ENCODE results near the gene ST6GALNAC3. TPM values are rescaled to one million over a fixed set of nuclear protein-coding genes. Genes with fewer than 3 reads are reported as not detected.

The ST6GALNAC3 gene
- polyA plus RNA-seq, 3 donors = 63.8 to 87.0 (median 78.0) TPM

DNA sequence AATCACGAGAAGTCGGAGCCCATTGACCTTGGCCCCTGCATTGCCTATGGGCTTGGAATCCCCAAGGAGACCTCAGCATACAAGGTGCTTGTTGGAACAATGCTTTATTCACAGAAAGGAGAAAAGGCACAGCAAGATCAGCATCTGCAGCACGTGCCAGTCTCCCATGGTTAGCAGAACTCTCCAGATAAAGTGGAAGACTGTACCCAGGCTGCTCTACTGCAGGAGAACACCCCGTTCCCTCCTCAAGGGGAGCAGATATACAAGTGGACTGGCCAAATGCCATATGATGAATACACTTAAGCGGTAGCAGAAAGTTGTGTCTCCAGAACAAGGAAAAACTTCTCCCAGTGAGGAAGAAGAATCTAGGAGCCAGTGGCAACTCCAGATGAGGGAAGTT, 53.5 kb downstream of the ST6GALNAC3 start:
- DNase-seq (ENCODE audit: extremely low read depth in 1 of 11, low read depth in 9 of 11, low spot score in 4 of 11) = no peak

DNA sequence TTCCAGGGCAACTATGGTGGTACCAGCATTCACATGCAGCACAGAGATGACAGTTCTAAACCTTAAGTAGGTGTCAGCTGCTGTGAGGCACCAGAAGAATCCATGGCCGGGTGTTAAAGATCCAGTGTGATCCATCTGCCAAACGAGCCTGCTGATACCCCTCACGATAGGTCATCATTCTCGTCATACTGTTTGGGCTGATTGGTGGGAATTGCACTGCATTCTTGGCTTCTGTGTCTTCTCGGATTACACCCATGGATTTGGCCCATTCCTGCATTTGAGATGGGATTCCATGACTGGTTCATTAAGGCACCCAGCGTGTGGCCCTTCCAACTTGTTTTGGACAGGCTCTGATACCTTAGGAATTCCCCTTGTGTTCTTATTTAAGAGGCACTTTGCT, 55.2 kb downstream of the ST6GALNAC3 start:
- no peak for DNase-seq (ENCODE audit: extremely low read depth in 1 of 11, low read depth in 9 of 11, low spot score in 4 of 11)

DNA sequence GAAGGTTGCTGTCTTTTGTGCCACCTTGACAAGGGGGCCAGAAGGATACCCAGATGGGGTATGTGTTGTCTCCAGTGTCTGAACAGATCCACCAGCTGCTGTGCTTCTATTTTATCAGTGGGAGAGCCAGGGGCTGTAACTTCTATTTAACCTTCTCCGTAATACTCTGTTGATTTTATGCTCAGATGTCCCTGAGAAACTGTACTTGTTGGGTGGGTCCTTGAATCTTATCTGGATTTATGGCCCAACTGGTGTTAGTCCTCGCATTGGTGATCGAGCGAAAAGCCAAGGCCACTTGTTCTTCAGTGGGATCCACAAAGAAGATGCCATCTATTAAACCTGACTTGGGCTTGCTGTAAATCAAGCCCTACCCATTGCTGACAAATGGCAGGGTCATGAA, 56.4 kb downstream of the ST6GALNAC3 start:
- no peak for DNase-seq (ENCODE audit: extremely low read depth in 1 of 11, low read depth in 9 of 11, low spot score in 4 of 11)

DNA sequence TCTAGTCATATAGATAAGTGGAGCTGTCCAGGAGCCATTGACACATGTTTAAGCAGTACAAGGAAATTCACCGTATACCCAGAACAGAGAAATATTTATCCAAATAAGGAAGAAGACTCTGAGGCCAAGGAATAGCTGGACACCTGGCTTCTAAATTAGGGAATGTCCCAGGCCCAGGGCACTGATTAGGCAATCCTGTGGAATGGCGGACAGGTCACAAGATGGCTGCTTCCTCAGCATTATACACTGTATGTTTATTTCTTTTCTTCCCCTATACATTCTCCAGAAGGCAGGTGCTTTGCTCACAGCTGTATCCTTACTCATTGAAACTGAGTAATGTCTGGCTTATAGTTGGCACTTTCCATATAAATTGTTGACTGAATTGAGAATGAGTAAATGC, 59.4 kb downstream of the ST6GALNAC3 start:
- no peak for DNase-seq (ENCODE audit: extremely low read depth in 1 of 11, low read depth in 9 of 11, low spot score in 4 of 11)

DNA sequence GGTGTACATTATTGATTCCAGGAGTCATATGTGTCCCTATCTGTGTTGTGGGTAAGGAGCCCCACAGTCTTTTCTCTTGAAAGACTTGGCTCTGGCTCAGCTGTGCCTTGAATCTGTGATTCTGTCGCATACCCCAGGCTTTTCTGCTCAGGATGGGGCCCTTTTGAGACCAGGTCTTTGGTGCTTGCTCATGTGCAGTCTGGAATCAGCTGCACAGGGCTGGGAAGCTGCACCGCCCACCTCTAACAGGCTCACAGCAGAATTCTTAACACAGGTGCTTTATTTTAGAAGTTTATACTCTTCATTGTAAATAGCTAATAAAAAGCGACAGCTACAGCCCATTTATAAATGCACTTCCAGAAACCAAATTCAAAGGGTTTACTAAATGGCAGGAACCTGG, 61.3 kb downstream of the ST6GALNAC3 start:
- DNase-seq (ENCODE audit: extremely low read depth in 1 of 11, low read depth in 9 of 11, low spot score in 4 of 11) = no peak

DNA sequence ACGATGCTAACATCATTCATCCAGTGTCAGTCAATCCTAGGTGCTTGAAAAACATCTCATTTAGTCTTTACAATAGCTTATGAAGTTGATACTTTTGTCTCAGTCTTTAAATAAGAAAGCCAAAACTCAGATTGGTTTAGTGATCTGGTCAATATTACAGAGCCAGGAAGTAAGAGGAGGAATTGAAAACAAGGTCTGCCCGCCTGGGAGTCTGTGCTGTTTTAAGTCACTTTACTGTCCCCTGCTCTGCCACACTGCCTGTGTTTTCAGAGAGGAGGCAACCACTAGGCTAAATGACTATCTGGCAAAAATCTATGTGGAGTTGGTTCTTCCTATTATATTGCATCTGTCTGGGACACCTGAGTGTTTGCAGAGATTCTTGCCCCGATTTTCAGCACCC, 62.3 kb downstream of the ST6GALNAC3 start:
- DNase-seq (ENCODE audit: extremely low read depth in 1 of 11, low read depth in 9 of 11, low spot score in 4 of 11) = no peak

DNA sequence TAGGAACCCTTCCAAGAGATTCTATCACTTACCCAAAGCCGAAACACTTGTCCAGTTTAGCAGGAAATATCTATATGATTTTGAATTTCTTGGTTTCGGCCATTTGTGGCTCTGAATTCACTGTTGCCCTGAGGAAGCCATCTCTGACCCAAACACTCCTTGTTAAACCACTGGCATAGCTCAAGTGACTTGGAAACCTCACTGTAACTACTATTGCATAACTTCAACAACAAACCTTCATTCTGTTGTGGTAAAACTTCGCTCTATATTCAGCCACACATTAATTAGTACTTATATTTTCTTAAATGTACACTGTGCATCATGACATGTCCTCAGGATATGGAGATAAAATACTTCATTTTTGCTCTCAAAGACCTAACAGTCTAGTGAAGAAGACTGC, 63.2 kb downstream of the ST6GALNAC3 start:
- DNase-seq (ENCODE audit: extremely low read depth in 1 of 11, low read depth in 9 of 11, low spot score in 4 of 11) = no peak

DNA sequence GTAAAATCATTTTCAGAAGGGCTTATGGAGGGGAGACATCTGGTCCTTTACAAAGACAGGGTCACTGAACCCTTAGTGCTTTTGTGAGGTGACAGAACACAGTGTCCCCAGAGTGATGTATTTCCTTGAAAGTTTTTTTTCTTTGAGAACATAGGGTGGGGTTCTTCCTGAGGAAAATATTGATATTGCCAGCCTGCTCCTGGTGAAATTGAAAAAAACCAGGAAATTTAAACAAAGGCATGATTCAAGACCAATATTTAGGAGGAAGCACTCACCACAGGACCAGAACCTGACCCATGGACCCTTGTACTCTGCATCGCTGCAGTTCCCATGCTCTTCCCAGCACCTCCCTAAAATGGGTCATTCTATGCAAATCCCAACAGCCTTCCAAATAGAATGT, 63.7 kb downstream of the ST6GALNAC3 start:
- no peak for DNase-seq (ENCODE audit: extremely low read depth in 1 of 11, low read depth in 9 of 11, low spot score in 4 of 11)

DNA sequence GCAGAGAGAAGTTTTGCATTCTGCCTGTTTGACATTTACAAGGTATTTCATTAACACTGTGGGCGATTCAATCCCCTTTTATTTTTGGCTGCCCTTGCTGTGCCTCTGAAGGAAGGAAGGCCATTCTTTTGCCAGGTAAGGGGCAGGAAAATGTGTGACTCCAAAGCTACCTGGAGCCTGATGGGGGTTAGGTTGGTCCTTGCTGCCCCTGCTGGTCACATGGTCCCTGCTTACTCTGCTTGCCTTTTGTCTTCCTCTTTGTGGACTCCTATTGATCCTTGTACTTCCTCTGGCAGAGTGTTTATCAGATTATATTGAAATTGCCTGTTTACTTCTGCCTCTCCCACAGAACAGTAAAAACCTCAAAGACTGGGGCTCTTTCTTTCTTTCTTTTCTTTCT, 65.7 kb downstream of the ST6GALNAC3 start:
- DNase-seq (ENCODE audit: extremely low read depth in 1 of 11, low read depth in 9 of 11, low spot score in 4 of 11) = no peak

DNA sequence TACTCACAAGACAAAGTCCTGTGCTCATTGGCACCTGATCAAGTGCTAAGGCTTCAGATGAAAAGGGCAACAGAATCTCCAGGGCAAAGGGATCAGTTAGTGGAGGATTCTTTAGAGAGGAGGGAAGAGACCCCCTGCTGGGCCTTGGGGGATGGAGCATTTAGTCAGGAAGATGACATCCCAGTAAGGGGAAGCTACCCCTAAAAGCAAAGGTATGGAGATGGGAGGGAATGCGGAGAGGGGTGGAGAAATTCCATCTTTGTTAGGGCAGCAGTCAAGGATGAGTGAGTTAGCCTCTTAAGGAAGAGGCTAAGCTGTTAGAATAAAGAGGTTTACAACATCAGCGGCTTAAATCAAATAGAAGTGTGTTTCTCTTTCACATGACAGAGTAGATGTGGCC, 67.4 kb downstream of the ST6GALNAC3 start:
- no peak for DNase-seq (ENCODE audit: extremely low read depth in 1 of 11, low read depth in 9 of 11, low spot score in 4 of 11)

DNA sequence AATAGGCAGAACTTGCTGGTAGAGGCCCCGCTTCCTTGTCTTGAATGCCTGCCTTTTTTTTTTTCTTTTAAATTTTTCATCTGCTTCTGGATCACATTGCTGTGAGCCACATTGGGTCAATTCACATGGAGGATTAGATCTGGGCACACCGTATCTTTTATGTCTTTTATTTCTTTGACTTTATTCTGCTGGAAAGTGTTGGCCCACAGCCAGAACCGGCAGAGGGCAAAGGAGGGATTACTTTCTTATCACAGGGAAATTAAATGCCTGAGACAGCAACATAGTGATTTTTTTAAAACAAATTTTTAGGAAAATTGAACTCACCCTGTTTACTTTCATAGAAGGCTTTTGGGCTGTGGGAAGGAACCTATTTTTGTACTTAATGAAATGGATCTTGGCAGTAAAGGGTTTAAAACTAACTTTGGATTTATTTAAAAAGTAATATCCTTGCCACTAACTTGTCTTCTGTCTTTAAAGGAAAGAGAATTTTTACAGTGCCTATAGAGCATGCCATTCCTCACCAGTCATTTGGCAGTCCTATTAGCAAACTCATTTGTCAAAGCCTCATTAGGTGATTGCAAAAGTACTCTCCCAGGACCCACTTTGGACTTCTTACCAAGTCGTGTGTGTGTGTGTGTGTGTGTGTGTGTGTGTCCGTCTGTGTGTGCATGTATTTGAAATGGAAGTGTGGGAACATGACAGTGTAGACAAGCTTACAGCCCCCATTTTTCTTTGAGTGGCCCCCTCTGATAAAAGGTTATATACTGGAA, 68.4 kb downstream of the ST6GALNAC3 start:
- no peak for DNase-seq (ENCODE audit: extremely low read depth in 1 of 11, low read depth in 9 of 11, low spot score in 4 of 11)

DNA sequence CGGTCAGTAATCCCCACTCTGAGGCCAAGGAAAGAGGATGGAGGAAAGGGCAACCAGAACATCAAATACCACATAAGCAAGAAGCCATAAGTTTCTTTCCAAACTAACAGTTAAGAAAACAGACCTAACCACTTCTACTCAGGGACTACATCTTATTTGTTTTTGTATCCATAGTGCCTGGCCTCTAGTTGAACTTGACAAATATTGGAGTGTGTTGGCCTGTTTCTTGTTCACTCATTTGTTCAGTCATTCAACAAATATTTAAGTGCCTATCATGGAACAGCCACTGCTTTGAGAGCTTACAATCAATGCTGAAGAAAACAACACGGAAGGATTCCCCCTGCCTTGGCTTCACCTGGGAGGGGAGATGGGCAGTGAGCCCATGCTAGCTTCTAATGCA, 69.7 kb downstream of the ST6GALNAC3 start:
- no peak for DNase-seq (ENCODE audit: extremely low read depth in 1 of 11, low read depth in 9 of 11, low spot score in 4 of 11)

DNA sequence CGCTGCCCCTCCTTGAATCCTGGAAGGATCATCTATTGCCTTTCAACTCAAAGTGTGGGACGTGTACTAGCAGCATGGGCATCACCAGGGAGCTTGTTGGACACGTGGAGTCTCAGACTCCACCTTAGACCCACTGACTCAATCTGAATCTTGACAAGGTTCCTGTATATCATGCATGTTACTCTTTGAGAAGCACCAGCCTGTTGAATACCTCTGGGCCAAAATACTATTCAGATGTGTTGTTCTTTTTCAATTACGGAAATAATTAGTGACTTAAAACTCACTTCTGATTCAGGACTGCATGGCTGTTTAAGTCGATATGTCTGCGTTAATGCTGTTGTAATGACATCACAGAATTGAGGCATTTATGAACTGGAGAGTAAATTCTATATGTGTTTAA, 70.8 kb downstream of the ST6GALNAC3 start:
- no peak for DNase-seq (ENCODE audit: extremely low read depth in 1 of 11, low read depth in 9 of 11, low spot score in 4 of 11)

DNA sequence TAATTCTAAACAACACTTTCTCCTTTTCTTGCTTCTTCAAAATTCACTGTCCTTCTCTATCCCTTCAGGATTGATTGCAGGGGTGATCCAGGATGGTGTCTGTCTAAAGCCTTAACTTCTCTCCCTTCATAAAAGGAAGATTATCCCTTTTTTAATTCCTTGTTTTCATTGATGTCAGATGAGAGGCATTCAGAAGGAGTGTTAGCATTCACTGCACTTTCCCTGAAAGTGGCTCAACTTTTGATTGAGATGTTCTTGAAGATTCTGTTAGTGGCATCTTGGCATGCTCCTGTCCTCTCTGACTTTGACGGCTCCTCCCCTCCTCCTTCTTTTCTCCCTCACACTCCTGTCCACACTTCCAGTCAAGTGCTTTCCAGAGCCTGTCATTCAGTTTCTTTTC, 71.6 kb downstream of the ST6GALNAC3 start:
- no peak for DNase-seq (ENCODE audit: extremely low read depth in 1 of 11, low read depth in 9 of 11, low spot score in 4 of 11)

DNA sequence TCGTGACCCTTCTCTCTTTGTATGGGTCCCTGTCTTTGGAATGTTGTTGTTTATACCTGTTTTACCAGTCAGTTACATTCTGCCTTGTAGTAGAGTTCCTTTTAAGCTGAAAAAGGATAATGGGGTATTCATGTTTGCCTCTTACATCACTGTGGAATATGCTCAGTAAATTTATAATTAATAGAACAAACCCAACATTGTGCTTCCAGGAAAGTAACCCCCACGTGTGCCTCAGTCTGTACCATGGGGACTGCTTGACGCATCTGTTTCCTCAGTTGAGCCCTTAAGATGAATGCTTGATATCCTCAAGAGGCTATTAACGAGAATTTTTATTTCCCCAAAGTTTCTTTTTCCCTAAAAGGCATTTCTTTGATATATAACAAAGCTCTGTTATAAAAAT, 73.4 kb downstream of the ST6GALNAC3 start:
- no peak for DNase-seq (ENCODE audit: extremely low read depth in 1 of 11, low read depth in 9 of 11, low spot score in 4 of 11)

DNA sequence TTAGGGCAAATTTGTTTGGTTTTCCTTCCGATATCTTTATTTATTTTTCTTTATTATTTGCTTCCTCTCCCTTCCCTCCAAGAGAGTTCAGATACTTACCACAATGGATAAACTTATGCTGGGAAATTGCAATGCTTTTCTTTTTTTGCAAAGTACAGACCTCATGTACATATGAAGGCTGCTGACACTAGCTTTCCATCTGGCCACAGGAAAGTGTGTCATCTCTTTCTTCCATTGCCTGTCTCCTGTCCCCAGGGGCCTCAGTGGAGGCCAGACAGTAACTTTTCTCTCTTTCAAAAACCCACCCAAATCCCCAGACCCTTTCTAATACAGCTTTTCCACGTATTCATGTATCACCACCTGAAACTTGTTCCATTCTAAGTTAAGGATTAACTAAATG, 73.9 kb downstream of the ST6GALNAC3 start:
- no peak for DNase-seq (ENCODE audit: extremely low read depth in 1 of 11, low read depth in 9 of 11, low spot score in 4 of 11)

DNA sequence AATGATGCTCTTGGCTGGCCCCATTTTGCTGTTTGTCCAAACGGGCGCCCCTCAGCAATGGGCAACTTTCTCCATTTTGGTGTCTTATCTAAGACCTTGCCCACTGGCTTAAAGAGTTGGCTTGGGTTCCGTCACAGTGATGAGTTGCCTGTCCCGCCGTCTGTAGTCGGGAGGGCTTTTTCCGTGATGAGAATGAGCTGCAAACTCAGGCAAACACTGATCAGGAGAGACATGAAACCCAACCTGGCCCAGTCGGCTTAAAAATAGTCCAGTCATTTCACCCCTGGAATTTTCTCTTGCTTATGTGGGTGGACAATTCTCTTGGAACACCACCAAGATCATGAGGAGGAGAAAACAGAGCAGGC, 79.3 kb downstream of the ST6GALNAC3 start:
- DNase-seq (ENCODE audit: extremely low read depth in 1 of 11, low read depth in 9 of 11, low spot score in 4 of 11) = no peak

DNA sequence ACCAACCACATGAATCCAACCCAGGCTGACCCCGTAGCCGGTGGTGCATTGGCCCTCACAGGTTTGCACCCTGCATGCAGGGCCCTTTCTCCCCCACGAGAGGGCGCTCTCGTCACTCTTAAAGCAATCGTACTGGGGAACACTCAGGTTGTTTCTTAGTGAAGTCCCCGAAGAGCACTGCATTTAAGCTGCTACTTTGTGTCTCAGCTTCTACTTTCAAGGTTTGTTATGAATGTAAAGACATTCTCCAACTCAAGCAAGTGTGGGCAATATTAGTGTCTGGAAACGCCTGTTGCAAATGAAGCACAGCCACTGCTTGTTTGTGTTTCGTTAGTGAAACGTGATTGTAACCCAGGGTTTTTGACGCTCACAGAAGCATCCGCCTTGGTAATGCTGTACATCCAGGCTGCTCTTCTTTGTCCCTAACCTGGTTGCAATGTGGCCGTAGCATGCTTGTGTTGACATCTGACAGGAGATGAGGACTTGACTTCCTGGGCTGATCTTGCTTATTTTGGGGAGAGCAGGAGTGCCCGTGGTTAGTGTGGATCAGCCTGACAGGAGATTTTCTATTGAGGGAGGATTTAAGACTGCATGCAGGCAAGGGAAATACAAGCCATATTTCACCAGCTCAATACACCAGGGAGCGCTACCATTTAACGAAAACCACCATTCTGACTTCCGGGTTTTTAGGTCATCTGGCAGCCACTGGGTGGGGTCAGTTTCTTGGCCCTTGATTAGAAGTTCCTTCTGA, 79.8 kb downstream of the ST6GALNAC3 start:
- DNase-seq (ENCODE audit: extremely low read depth in 1 of 11, low read depth in 9 of 11, low spot score in 4 of 11) = peak; percentile 46 to 82 (median 65)

DNA sequence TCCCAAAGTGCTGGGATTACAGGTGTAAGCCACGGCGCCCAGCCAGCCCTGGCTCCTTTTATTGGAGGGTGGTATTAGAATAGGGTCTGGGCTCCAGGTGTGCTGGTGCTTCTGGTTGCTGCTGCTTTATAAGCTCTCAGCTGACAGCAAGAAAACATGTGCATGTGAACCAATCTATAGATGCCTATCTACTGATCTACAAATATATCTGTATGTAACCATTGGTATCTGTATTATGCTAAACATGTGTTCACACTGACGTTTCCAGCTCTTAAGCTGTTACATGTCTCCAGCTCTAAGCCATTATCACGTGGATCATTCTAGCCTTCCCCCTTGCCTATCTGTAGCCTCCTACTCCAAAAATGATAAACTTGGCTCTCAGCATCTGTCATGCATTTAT, 82.4 kb downstream of the ST6GALNAC3 start:
- no peak for DNase-seq (ENCODE audit: extremely low read depth in 1 of 11, low read depth in 9 of 11, low spot score in 4 of 11)

DNA sequence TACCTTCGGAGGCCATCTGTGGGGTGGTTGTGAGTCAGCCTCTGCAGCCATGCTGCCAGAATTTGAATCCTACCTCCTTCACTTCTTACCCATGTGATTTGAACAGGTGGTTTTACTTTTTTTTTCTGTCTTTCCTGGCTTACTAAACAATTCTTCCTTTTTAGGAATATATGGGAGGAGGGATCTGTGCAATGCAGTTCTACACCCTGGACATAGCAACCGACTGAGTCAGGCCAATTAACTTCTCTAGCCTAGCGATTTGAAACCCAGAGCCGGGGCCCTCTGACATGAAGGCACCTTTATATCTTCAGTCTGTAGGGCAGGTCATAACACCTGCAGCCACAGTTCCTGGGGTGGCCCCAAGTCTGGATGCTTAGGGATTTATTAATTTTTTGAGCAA, 83.6 kb downstream of the ST6GALNAC3 start:
- DNase-seq (ENCODE audit: extremely low read depth in 1 of 11, low read depth in 9 of 11, low spot score in 4 of 11) = no peak

DNA sequence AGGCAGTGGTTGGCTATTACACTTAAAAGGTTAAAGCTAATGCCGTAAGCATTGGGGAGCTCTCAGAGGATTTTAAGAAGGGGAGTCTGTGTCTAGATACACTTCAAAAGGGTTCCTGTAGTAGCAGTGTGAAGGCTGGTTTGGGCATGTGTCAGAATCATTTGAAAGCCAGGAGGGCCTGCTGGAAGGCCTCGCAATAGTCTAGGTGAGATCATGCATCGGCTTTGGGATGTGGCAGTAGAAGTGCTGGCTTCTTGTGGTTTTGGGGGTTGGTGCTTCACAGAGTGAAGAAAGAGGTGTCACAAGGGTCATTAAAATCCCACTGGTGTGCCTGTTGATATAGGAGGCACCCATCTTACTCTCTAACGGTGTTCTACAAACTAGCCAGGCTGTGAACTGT, 85.7 kb downstream of the ST6GALNAC3 start:
- DNase-seq (ENCODE audit: extremely low read depth in 1 of 11, low read depth in 9 of 11, low spot score in 4 of 11) = no peak
